SK-N-SH treated with all-trans-retinoic acid at 6 μM for 48 hours (cell line): ENCODE results near the gene VWA3A.
"Not testable (repeated sequence)": the region's sequence is repeated elsewhere in the genome, so short reads cannot be mapped to it uniquely, and the experiment has no call there.

Source experiments
- ATAC-seq: fragments of 200-7000 bp; cut with Tn5 transposase; 3 replicates; pipeline ENCODE4 v1.9.1; 2020; ENCODE audit warnings: mild to moderate bottlenecking, moderate library complexity
- BACH2 ChIP-seq: fragments of 250-450 bp; sonication (Bioruptor Pico); IDR thresholded peaks from 2 replicates; pipeline ENCODE4 v1.9.0; 2021; ENCODE audit warnings: mild to moderate bottlenecking, borderline replicate concordance
- CSRNP3 ChIP-seq: fragments of 250-450 bp; sonication (Bioruptor Pico); IDR thresholded peaks from 2 replicates; pipeline ENCODE4 v1.5.1; 2021; ENCODE audit warnings: mild to moderate bottlenecking, moderate library complexity
- ESRRG ChIP-seq: fragments of 250-450 bp; sonication (Bioruptor Pico); IDR thresholded peaks from 2 replicates; pipeline ENCODE4 v1.6.1; 2021; ENCODE audit warnings: mild to moderate bottlenecking
- GLIS3 ChIP-seq: fragments of 250-450 bp; sonication (Bioruptor Pico); IDR thresholded peaks from 2 replicates; pipeline ENCODE4 v1.5.0; 2020; ENCODE audit warnings: mild to moderate bottlenecking, moderate library complexity
- ISL1 ChIP-seq: fragments of 250-450 bp; sonication (Bioruptor Pico); IDR thresholded peaks from 2 replicates; pipeline ENCODE4 v2.1.2; 2022; ENCODE audit warnings: mild to moderate bottlenecking, moderate library complexity
- OSR1 ChIP-seq: fragments of 250-450 bp; sonication (Bioruptor Pico); IDR thresholded peaks from 2 replicates; pipeline ENCODE4 v1.8.0; 2022; ENCODE audit warnings: moderate library complexity, mild to moderate bottlenecking, inconsistent platforms
- POU6F1 ChIP-seq: fragments of 250-450 bp; sonication (Bioruptor Pico); IDR thresholded peaks from 2 replicates; pipeline ENCODE4 v1.8.0; 2021; ENCODE audit warnings: low read depth, mild to moderate bottlenecking, moderate library complexity, borderline replicate concordance
- PPARA ChIP-seq: fragments of 250-450 bp; sonication (Bioruptor Pico); IDR thresholded peaks from 2 replicates; pipeline ENCODE4 v1.5.0; 2020; ENCODE audit warnings: mild to moderate bottlenecking, borderline replicate concordance
- SNAI2 ChIP-seq: fragments of 250-450 bp; sonication (Bioruptor Pico); IDR thresholded peaks from 2 replicates; pipeline ENCODE4 v1.5.0; 2020; ENCODE audit warnings: mild to moderate bottlenecking, moderate library complexity
- TCF4 ChIP-seq: fragments of 250-450 bp; sonication (Bioruptor Pico); IDR thresholded peaks from 2 replicates; pipeline ENCODE4 v1.8.0; 2021; ENCODE audit warnings: mild to moderate bottlenecking, moderate library complexity, borderline replicate concordance
- TOX ChIP-seq: fragments of 250-450 bp; sonication (Bioruptor Pico); IDR thresholded peaks from 2 replicates; pipeline ENCODE4 v1.8.0; 2021; ENCODE audit warnings: mild to moderate bottlenecking, moderate library complexity, borderline replicate concordance
- TSHZ2 ChIP-seq: fragments of 250-450 bp; sonication (Bioruptor Pico); IDR thresholded peaks from 2 replicates; pipeline ENCODE4 v1.5.0; 2020; ENCODE audit warnings: mild to moderate bottlenecking, moderate library complexity
- ZC3H10 ChIP-seq: fragments of 250-450 bp; sonication (Bioruptor Pico); IDR thresholded peaks from 2 replicates; pipeline ENCODE4 v1.5.1; 2021; ENCODE audit warnings: mild to moderate bottlenecking, moderate library complexity
- ZFP30 ChIP-seq: fragments of 450-650 bp; formaldehyde crosslinking; IDR thresholded peaks from 2 replicates; pipeline ENCODE4 v1.5.0; 2022; ENCODE audit warnings: mild to moderate bottlenecking, moderate library complexity
- ZNF70 ChIP-seq: fragments of 450-650 bp; formaldehyde crosslinking; IDR thresholded peaks from 2 replicates; pipeline ENCODE4 v1.5.0; 2020; ENCODE audit warnings: mild to moderate bottlenecking, moderate library complexity
- ZNF8 ChIP-seq: fragments of 450-650 bp; formaldehyde crosslinking; IDR thresholded peaks from 2 replicates; pipeline ENCODE4 v1.5.0; 2020; ENCODE audit warnings: mild to moderate bottlenecking, moderate library complexity

The VWA3A gene

GRCh38 chr16:22151246-22151998, 59.1 kb downstream of the VWA3A start:
- no peak for ATAC-seq
- TF ChIP-seq ESRRG (CRISPR knock-in tag) (no peak), ZC3H10 (no peak), ZNF8 (CRISPR knock-in tag) (no peak), ZFP30 (no peak), ZNF70 (CRISPR knock-in tag) (no peak), OSR1 (CRISPR knock-in tag) (no peak), TSHZ2 (CRISPR knock-in tag) (no peak), POU6F1 (CRISPR knock-in tag) (no peak), SNAI2 (CRISPR knock-in tag) (no peak), TOX (no peak), BACH2 (CRISPR knock-in tag) (no peak), GLIS3 (CRISPR knock-in tag) (no peak), ISL1 (CRISPR knock-in tag) (no peak), CSRNP3 (CRISPR knock-in tag) (no peak)
- TF ChIP-seq, all 23 proteins: peak for 0

GRCh38 chr16:22152316-22152715, 60.0 kb downstream of the VWA3A start:
- TF ChIP-seq TSHZ2 (CRISPR knock-in tag) = no peak
- TF ChIP-seq ESRRG (CRISPR knock-in tag) = no peak
- TF ChIP-seq TCF4 (CRISPR knock-in tag) = no peak
- no peak for TF ChIP-seq PPARA (CRISPR knock-in tag)
- no peak for TF ChIP-seq POU6F1 (CRISPR knock-in tag)
- TF ChIP-seq ISL1 (CRISPR knock-in tag) = no peak
- no peak for TF ChIP-seq ZNF8 (CRISPR knock-in tag)
- no peak for ATAC-seq

- not testable (repeated sequence) for ATAC-seq
Observed at GRCh38 chr16:22153078-22153477, 60.7 kb downstream of the VWA3A start.

GRCh38 chr16:22161401-22161800, 69.1 kb downstream of the VWA3A start:
- ATAC-seq = no peak
- no peak for TF ChIP-seq SNAI2 (CRISPR knock-in tag)
- TF ChIP-seq ZC3H10 = no peak
- no peak for TF ChIP-seq PPARA (CRISPR knock-in tag)
- TF ChIP-seq POU6F1 (CRISPR knock-in tag) = no peak
- TF ChIP-seq ISL1 (CRISPR knock-in tag) = no peak
